ENCODE measurements around the gene HOXC5. TPM values are rescaled to one million over a fixed set of nuclear protein-coding genes. Genes with fewer than 3 reads are reported as not detected.

Gene HOXC5
- total RNA-seq, 1 donor = 1.8 TPM

DNA sequence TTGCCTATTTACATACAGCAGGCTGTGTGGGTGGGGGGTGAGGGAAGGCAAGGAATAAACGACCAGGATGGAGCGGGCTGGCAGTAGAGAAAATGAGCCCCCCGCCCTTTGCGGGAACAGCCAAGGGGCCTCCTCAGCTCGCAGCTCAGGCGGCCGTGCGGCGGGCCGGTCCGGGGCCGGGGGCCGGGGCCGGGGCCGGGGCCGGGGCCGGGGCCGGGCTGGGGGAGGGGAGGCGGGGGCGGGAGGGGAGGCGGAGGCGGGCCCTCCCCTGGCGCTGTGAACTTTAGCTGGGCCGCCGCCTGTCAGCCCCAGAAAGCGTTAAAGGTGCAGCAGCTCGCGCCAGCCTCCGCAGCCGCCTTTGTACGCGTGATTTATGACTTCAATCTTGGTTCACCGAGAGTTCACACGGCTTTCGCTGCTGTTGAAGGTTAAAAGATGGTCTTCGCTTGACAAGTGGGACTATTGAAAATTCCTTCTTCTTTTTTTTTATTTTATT lies 49.6 kb downstream of the HOXC5 start:
- DNase-seq (ENCODE audit: insufficient read length, low spot score, missing footprints) = peak; percentile 84

More for the DNA sequence above, 49.6 kb downstream of the HOXC5 start:
- Histone ChIP-seq H3K9me3 (ENCODE audit: low read depth, low read length) (no peaks in the 10 kb centered on the region), H4K20me1 (ENCODE audit: insufficient read depth, low read length) (no peaks in the 10 kb centered on the region), H3K27me3 (ENCODE audit: insufficient read depth, low read length) (peaks cover 4% of the 10 kb centered on the region), H3K4me2 (ENCODE audit: insufficient read depth, low read length) (no peak overlapping the region), H3K79me2 (ENCODE audit: insufficient read depth, low read length) (no peaks in the 10 kb centered on the region), H2AFZ (ENCODE audit: low read length) (no peak overlapping the region), H3K4me1 (ENCODE audit: insufficient read depth, low read length) (no peaks in the 10 kb centered on the region), H3K4me3 (ENCODE audit: insufficient read depth, low read length) (no peak overlapping the region), H3K36me3 (ENCODE audit: insufficient read depth, low read length) (no peaks in the 10 kb centered on the region), H3K27ac (ENCODE audit: low read depth, low read length) (no peak overlapping the region)
- TF ChIP-seq, protein P1, sequence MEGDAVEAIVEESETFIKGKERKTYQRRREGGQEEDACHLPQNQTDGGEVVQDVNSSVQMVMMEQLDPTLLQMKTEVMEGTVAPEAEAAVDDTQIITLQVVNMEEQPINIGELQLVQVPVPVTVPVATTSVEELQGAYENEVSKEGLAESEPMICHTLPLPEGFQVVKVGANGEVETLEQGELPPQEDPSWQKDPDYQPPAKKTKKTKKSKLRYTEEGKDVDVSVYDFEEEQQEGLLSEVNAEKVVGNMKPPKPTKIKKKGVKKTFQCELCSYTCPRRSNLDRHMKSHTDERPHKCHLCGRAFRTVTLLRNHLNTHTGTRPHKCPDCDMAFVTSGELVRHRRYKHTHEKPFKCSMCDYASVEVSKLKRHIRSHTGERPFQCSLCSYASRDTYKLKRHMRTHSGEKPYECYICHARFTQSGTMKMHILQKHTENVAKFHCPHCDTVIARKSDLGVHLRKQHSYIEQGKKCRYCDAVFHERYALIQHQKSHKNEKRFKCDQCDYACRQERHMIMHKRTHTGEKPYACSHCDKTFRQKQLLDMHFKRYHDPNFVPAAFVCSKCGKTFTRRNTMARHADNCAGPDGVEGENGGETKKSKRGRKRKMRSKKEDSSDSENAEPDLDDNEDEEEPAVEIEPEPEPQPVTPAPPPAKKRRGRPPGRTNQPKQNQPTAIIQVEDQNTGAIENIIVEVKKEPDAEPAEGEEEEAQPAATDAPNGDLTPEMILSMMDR (IDR thresholded peaks at IDR 0.05; ENCODE audit: extremely low read depth, low read depth, low read length) = no peak

Small RNAs within 50 kb of the gene (small RNA-seq; reads per million reads assigned to genes)
- gene HOXC5 = not detected
- gene MIR196A2 = 8.0 reads per million, percentile 91 among the genes with 10 or more reads in this experiment
- gene MIR615 = 76.9 reads per million, percentile 97 among the genes with 10 or more reads in this experiment

Other genes with a start within 250 kb of the HOXC5 start
- gene HOXC13, start 94.2 kb upstream of the HOXC5 start, total RNA-seq = under 0.01 TPM in 1 of 2 replicates, not detected in the other
- gene HOXC12, start 78.1 kb upstream of the HOXC5 start, total RNA-seq = under 0.01 TPM in 1 of 2 replicates, not detected in the other
- 1.1 and 1.5 TPM in 2 replicates for gene HOXC11, start 59.9 kb upstream of the HOXC5 start, total RNA-seq
- gene HOTAIR, start 58.1 kb upstream of the HOXC5 start, total RNA-seq = 0.72 and 1.2 TPM in 2 replicates
- 9.7 and 11.2 TPM in 2 replicates for gene HOXC10, start 47.9 kb upstream of the HOXC5 start, total RNA-seq
- gene HOXC9, start 32.9 kb upstream of the HOXC5 start, total RNA-seq = 8.3 and 11.6 TPM in 2 replicates
- 3.2 and 5.1 TPM in 2 replicates for gene HOXC8, start 24.1 kb upstream of the HOXC5 start, total RNA-seq
- gene HOXC6, start 4.6 kb upstream of the HOXC5 start, total RNA-seq = 5.6 and 7.2 TPM in 2 replicates
- gene HOXC4, start 20.8 kb downstream of the HOXC5 start, total RNA-seq = 3.3 and 4.1 TPM in 2 replicates
- 23.5 and 36.5 TPM in 2 replicates for gene SMUG1, start 155.9 kb downstream of the HOXC5 start, total RNA-seq
- 37.1 and 37.6 TPM in 2 replicates for gene CBX5, start 247.1 kb downstream of the HOXC5 start, total RNA-seq
- gene HNRNPA1, start 247.7 kb downstream of the HOXC5 start, total RNA-seq = 217 and 232 TPM in 2 replicates

Measured in osteoblast (primary cell).